Measurements from ENCODE around the gene HBP1.
"Not testable (repeated sequence)": the region's sequence is repeated elsewhere in the genome, so short reads cannot be mapped to it uniquely, and the experiment has no call there.

Gene HBP1

DNA sequence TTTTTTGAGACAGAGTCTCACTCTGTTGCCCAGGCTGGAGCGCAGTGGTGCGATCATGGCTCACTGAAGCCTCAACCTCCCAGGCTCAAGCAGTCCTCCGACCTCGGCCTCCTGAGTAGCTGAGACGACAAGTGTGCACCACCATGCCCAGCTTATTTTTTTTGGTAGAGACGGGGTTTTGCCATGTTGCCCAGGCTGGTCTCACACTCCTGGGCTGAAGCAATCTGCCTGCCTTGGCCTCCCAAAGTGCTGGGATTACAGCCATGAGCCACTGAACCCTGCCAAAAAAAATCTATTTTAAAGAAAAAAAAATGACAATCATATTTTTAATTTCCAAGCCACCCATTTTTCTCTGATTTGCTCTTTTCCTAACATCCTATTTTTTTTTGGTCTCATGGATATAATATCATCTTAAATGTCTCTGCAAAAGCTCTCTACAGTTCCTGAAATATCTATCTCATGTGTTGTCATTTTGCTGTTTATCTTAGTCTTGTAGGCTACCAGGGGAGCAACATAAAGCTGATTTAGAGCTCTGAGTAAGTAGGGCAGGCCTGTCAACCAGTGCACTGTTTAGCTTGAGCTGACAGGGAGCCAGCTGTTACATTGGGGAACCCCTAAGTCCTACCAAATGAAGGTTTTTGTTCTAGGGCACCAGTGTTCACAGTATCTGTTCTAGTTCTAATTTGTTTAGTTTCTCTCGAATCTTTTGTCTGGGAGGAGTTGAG lies 29.9 kb upstream of the HBP1 start:
- 86 to 87% methylated on average over 6 of the region's 7 CpGs for WGBS, 2 experiments (ENCODE audit: insufficient coverage in 2 of 2)
- Histone ChIP-seq H3K4me1 (ENCODE audit: control insufficient read depth, insufficient read depth, low read length, poor library complexity, severe bottlenecking) (peaks cover 6% of the 10 kb centered on the region), H3K4me3 (ENCODE audit: extremely low read depth, insufficient read depth, low read length, poor library complexity, severe bottlenecking) (no peak overlapping the region), H3K36me3 (ENCODE audit: control insufficient read depth, insufficient read depth, low read length) (no peaks in the 10 kb centered on the region), H3K9me3 (ENCODE audit: control insufficient read depth, low read length) (no peaks in the 10 kb centered on the region), H3K27ac (ENCODE audit: low read depth, low read length, severe bottlenecking) (no peak overlapping the region)

DNA sequence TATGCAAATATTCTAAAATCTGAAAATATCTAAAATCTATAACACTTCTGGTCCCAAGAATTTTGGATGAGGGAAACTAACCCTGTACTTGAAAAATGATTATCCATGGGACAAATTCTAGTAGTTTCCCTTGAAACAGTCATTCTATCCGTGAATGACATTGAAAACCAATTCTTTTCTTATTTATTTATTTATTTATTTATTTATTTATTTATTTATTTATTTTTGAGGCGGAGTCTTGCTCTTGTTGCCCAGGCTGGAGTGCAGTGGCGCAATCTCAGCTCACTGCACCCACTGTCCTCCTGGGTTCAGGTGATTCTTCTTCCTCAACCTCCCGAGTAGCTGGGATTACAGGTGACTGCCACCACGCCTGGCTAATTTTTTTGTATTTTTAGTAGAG lies 24.9 kb upstream of the HBP1 start:
- H3K36me3 ChIP-seq (ENCODE audit: control insufficient read depth, insufficient read depth, low read length); H3K9me3 ChIP-seq (ENCODE audit: control insufficient read depth, low read length); H3K4me1 ChIP-seq (ENCODE audit: control insufficient read depth, insufficient read depth, low read length, poor library complexity, severe bottlenecking); H3K4me3 ChIP-seq (ENCODE audit: extremely low read depth, insufficient read depth, low read length, poor library complexity, severe bottlenecking); H3K27ac ChIP-seq (ENCODE audit: low read depth, low read length, severe bottlenecking): not testable (repeated sequence)
- 60 to 79% methylated on average over 1 to 4 of the region's 5 CpGs for WGBS, 2 experiments (ENCODE audit: insufficient coverage in 2 of 2)

DNA sequence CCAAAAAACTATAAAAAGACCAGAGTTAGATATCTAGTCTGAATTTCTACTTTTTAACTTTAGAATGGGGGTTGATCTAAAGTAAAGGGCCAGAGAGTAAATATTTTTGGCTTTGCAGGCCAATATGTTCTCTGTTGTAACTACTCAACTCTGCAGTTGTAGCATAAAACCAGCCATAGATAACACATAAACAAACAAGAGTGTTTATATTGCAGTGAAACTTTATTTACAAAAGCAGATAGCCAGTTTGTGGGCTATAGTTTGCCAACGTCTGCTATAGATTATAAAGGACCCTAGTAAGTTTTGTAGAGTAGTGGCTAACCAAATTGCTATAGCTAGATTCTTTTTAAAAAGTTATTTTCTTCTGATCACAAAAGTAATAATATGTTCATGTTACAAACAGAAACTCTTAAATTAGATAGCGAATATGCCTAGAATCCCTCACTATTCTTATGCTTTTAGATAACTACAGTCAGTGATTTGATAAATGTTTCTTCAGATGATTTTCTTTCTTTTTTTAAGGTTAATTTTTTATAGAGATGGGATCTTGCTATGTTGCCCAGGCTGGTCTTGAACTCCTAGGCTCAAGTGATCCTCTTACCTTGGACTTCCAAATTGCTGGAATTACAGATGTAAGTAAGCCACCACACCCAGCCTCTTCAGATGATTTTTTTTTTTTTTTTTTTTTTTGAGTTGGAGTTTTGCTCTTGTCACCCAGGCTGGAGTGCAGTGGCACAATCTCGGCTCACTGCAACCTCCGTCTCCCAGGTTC lies 23.6 kb upstream of the HBP1 start:
- Histone ChIP-seq H3K9me3 (ENCODE audit: control insufficient read depth, low read length) (no peaks in the 10 kb centered on the region), H3K36me3 (ENCODE audit: control insufficient read depth, insufficient read depth, low read length) (no peaks in the 10 kb centered on the region), H3K27ac (ENCODE audit: low read depth, low read length, severe bottlenecking) (no peak overlapping the region), H3K4me1 (ENCODE audit: control insufficient read depth, insufficient read depth, low read length, poor library complexity, severe bottlenecking) (peaks cover 4% of the 10 kb centered on the region), H3K4me3 (ENCODE audit: extremely low read depth, insufficient read depth, low read length, poor library complexity, severe bottlenecking) (no peak overlapping the region)
- WGBS, 2 experiments (ENCODE audit: insufficient coverage in 2 of 2) = 73% methylated on average over 2 of the region's 4 CpGs; no CpG with 5 or more reads in 1 of the 2 experiments

GRCh38 chr7:107147464-107148393 lies 21.1 kb upstream of the HBP1 start:
- WGBS, 2 experiments (ENCODE audit: insufficient coverage in 2 of 2) = 80% methylated on average over 1 of the region's 3 CpGs; no CpG with 5 or more reads in 1 of the 2 experiments

DNA sequence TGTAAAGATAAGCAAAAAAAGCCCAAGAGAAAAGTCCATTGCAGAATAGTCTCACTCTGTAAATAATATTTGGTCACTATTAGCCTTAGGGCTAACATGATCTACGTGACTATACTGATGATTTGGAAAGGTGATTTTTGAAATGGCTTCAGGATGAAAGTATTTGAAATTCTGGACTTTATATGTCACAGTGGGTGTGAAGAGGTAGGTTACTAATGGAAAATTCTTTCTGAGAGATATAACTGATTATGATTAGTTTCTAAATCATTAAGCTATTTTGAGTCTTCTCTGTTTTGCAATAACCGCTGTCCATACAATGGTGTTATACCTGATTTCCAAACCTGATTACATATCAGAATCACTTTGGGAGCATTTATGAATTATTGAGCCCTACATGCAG lies 20.1 kb upstream of the HBP1 start:
- Histone ChIP-seq H3K27ac (ENCODE audit: low read depth, low read length, severe bottlenecking) (no peak overlapping the region), H3K9me3 (ENCODE audit: control insufficient read depth, low read length) (no peaks in the 10 kb centered on the region), H3K4me3 (ENCODE audit: extremely low read depth, insufficient read depth, low read length, poor library complexity, severe bottlenecking) (no peak overlapping the region), H3K4me1 (ENCODE audit: control insufficient read depth, insufficient read depth, low read length, poor library complexity, severe bottlenecking) (peaks cover 4% of the 10 kb centered on the region), H3K36me3 (ENCODE audit: control insufficient read depth, insufficient read depth, low read length) (no peaks in the 10 kb centered on the region)
- 100% methylated on average over 2 of the region's 2 CpGs; no CpG with 5 or more reads in 1 of the 2 experiments for WGBS, 2 experiments (ENCODE audit: insufficient coverage in 2 of 2)

More at GRCh38 chr7:107147464-107148393, 21.1 kb upstream of the HBP1 start:
- peaks cover 4% of the 10 kb centered on the region for H3K4me1 ChIP-seq (ENCODE audit: control insufficient read depth, insufficient read depth, low read length, poor library complexity, severe bottlenecking)
- no peak overlapping the region for H3K27ac ChIP-seq (ENCODE audit: low read depth, low read length, severe bottlenecking)
- no peaks in the 10 kb centered on the region for H3K9me3 ChIP-seq (ENCODE audit: control insufficient read depth, low read length)
- no peak overlapping the region for H3K4me3 ChIP-seq (ENCODE audit: extremely low read depth, insufficient read depth, low read length, poor library complexity, severe bottlenecking)
- no peaks in the 10 kb centered on the region for H3K36me3 ChIP-seq (ENCODE audit: control insufficient read depth, insufficient read depth, low read length)

GRCh38 chr7:107149863-107150262 lies 18.9 kb upstream of the HBP1 start:
- WGBS, 2 experiments (ENCODE audit: insufficient coverage in 2 of 2) = no CpG with 5 or more reads among the region's 1 CpG
- Histone ChIP-seq H3K4me3 (ENCODE audit: extremely low read depth, insufficient read depth, low read length, poor library complexity, severe bottlenecking) (no peak overlapping the region), H3K4me1 (ENCODE audit: control insufficient read depth, insufficient read depth, low read length, poor library complexity, severe bottlenecking) (peaks cover 4% of the 10 kb centered on the region), H3K27ac (ENCODE audit: low read depth, low read length, severe bottlenecking) (no peak overlapping the region), H3K36me3 (ENCODE audit: control insufficient read depth, insufficient read depth, low read length) (no peaks in the 10 kb centered on the region), H3K9me3 (ENCODE audit: control insufficient read depth, low read length) (no peaks in the 10 kb centered on the region)

DNA sequence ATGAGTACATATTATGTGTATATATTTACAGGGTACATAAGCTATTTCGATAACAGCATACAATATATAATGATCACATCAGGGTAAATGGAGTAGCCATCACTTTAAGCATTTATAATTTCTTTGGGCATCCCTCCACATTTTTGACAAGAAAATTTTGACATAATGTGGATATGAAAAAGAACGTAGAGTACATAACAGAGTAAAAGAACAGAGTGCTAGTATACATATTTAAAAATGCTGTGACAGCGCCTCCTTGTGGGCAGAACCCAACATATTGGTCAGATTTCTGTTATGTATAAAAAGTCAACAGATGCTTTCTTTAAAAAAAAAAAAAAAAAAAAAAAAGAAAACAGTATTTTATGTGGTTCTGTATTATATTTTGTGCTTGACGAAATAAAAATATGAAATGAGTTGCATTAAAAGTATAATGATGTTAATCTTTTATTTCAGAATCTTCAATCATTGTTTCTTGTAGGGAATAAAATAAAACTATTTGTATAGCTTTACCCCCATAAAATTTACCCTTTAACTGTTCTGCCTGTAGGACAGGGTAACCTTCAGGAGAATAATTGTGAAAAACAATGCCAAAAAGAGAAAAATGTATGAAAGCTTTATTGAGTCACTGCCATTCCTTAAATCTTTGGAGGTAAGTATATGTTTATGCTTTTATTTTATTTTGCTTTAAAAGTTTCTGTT lies 18.3 kb upstream of the HBP1 start:
- WGBS, 2 experiments (ENCODE audit: insufficient coverage in 2 of 2) = no CpG with 5 or more reads among the region's 4 CpGs
- Histone ChIP-seq H3K4me1 (ENCODE audit: control insufficient read depth, insufficient read depth, low read length, poor library complexity, severe bottlenecking) (peaks cover 4% of the 10 kb centered on the region), H3K36me3 (ENCODE audit: control insufficient read depth, insufficient read depth, low read length) (no peaks in the 10 kb centered on the region), H3K27ac (ENCODE audit: low read depth, low read length, severe bottlenecking) (no peak overlapping the region), H3K9me3 (ENCODE audit: control insufficient read depth, low read length) (no peaks in the 10 kb centered on the region), H3K4me3 (ENCODE audit: extremely low read depth, insufficient read depth, low read length, poor library complexity, severe bottlenecking) (no peak overlapping the region)

GRCh38 chr7:107151538-107151937 lies 17.3 kb upstream of the HBP1 start:
- H3K4me3 ChIP-seq (ENCODE audit: extremely low read depth, insufficient read depth, low read length, poor library complexity, severe bottlenecking) = no peak overlapping the region
- H3K4me1 ChIP-seq (ENCODE audit: control insufficient read depth, insufficient read depth, low read length, poor library complexity, severe bottlenecking) = peaks cover 3% of the 10 kb centered on the region
- H3K27ac ChIP-seq (ENCODE audit: low read depth, low read length, severe bottlenecking) = no peak overlapping the region
- H3K36me3 ChIP-seq (ENCODE audit: control insufficient read depth, insufficient read depth, low read length) = no peaks in the 10 kb centered on the region
- WGBS, 2 experiments (ENCODE audit: insufficient coverage in 2 of 2) = 94 to 95% methylated on average over 3 to 7 of the region's 7 CpGs
- H3K9me3 ChIP-seq (ENCODE audit: control insufficient read depth, low read length) = no peaks in the 10 kb centered on the region

DNA sequence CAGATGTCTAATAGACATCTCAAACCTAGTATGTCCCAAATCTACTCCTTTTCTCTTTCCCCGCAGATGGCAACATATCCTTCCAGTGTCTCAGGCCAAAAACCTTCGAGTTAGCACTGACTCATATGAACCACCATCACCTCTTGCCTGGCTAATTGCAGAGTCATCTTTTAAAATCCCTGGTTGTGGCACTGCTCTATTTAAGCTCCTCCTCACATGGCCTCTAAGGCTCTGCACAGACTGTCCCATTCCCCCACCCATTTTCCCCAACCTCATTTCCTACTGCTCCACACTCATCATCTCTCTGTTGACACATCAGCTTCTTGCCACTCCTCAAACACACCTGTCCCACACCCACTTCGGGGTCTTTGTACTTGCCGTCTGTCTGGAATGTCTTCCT lies 16.8 kb upstream of the HBP1 start:
- Histone ChIP-seq H3K36me3 (ENCODE audit: control insufficient read depth, insufficient read depth, low read length) (no peaks in the 10 kb centered on the region), H3K4me1 (ENCODE audit: control insufficient read depth, insufficient read depth, low read length, poor library complexity, severe bottlenecking) (no peaks in the 10 kb centered on the region), H3K9me3 (ENCODE audit: control insufficient read depth, low read length) (no peaks in the 10 kb centered on the region), H3K27ac (ENCODE audit: low read depth, low read length, severe bottlenecking) (no peak overlapping the region), H3K4me3 (ENCODE audit: extremely low read depth, insufficient read depth, low read length, poor library complexity, severe bottlenecking) (no peak overlapping the region)
- WGBS, 2 experiments (ENCODE audit: insufficient coverage in 2 of 2) = 38 to 65% methylated on average over 2 to 4 of the region's 4 CpGs

- 90 to 100% methylated on average over 4 to 6 of the region's 6 CpGs for WGBS, 2 experiments (ENCODE audit: insufficient coverage in 2 of 2)
- no peaks in the 10 kb centered on the region for H3K36me3 ChIP-seq (ENCODE audit: control insufficient read depth, insufficient read depth, low read length)
- H3K27ac ChIP-seq (ENCODE audit: low read depth, low read length, severe bottlenecking) = no peak overlapping the region
- H3K9me3 ChIP-seq (ENCODE audit: control insufficient read depth, low read length) = no peaks in the 10 kb centered on the region
- no peaks in the 10 kb centered on the region for H3K4me1 ChIP-seq (ENCODE audit: control insufficient read depth, insufficient read depth, low read length, poor library complexity, severe bottlenecking)
- no peak overlapping the region for H3K4me3 ChIP-seq (ENCODE audit: extremely low read depth, insufficient read depth, low read length, poor library complexity, severe bottlenecking)
Measured at GRCh38 chr7:107154826-107155225, 14.0 kb upstream of the HBP1 start.

Data from mesodermal cell (in vitro differentiated cells).